NB4 (cell line): ENCODE results near the gene SPHKAP.

Source experiments
- DNase-seq: peaks from one replicate; pipeline ENCODE4 v3.0.0; 2010; ENCODE audit warnings: low read depth
- H3K4me3 ChIP-seq: one replicate; pipeline ENCODE4 v1.5.1; 2011; ENCODE audit warnings: mild to moderate bottlenecking, low read depth, low read length, moderate library complexity
- CTCF ChIP-seq: IDR thresholded peaks from one replicate; pipeline ENCODE4 v1.5.1; 2012; ENCODE audit warnings: low read depth, low read length
- MAX ChIP-seq: IDR thresholded peaks from 2 replicates; pipeline ENCODE4 v1.6.1; 2011; ENCODE audit warnings: low read depth, low read length
- MYC ChIP-seq: IDR thresholded peaks from 2 replicates; pipeline ENCODE4 v1.6.1; 2011; ENCODE audit warnings: low read depth, low read length
- POLR2A ChIP-seq: IDR thresholded peaks from 2 replicates; pipeline ENCODE4 v1.6.1; 2011; ENCODE audit warnings: mild to moderate bottlenecking; ENCODE audit not compliant: insufficient read length; ENCODE audit errors: extremely low read depth

Gene SPHKAP

GRCh38 chr2:227932001-227932400 lies 249.5 kb downstream of the SPHKAP start:
- DNase-seq = no peak
- H3K4me3 ChIP-seq = no peak overlapping the region
- no peak for TF ChIP-seq MAX
- TF ChIP-seq CTCF = no peak
- TF ChIP-seq POLR2A = no peak
- no peak for TF ChIP-seq MYC
